GM21717 (cell line): ENCODE data around the gene CDC42EP1.

Experiments used
- ATAC-seq: cut with Tn5 transposase; IDR thresholded peaks from one replicate; pipeline ENCODE4 v1.9.1; 2021; ENCODE audit warnings: mild to moderate bottlenecking, moderate library complexity; ENCODE audit not compliant: unreplicated experiment

CDC42EP1 gene

DNA sequence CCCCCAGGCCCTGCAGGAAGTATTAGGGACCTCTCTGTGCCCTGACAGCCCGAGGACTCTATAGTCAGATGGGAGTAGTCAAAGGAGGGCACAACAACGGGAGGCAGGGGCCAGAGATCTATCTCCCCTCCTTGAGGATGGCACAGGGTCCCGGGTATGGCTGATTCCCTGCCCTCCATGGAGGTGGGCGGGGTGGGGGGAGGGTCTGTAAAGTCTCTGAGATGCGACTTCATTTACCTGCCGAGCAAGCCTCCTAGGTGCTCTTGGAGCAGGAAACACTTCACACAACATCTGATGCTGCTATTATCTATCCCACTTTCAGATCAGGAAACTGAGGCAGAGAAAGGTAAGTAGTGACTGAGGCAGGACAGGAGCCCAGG is 769 bp upstream of the CDC42EP1 start:
- ATAC-seq, result no peak

DNA sequence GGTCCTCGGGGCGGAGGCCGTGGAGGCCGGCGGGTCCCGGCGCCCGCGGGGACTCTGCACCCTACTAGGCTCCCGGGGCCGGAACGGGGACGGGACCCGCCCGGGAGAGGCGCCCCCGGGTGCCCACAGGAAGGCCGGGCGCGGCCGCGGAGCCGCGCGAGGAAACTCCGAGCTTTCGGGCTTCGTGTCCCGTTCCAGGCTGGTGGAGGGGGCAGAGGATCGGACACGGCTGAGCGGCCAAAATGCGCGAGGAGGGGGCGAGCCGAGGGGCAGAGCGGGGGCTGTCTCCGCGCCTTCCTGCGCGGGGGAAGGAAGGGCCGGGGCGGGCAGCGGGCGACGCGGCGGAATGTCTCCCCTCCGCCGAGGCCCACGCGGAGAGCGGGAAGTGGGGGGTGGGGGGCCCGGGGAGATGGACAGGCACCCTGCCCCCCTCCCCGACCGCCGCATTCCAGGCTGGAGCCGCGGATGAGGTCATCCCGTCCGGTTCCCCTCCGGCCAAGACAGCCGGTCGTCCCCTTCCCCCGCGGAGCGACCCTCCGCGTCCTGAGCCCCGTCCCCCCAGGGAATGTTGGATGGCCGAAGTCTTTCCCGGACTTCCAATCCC is 430 bp downstream of the CDC42EP1 start:
- no peak for ATAC-seq

DNA sequence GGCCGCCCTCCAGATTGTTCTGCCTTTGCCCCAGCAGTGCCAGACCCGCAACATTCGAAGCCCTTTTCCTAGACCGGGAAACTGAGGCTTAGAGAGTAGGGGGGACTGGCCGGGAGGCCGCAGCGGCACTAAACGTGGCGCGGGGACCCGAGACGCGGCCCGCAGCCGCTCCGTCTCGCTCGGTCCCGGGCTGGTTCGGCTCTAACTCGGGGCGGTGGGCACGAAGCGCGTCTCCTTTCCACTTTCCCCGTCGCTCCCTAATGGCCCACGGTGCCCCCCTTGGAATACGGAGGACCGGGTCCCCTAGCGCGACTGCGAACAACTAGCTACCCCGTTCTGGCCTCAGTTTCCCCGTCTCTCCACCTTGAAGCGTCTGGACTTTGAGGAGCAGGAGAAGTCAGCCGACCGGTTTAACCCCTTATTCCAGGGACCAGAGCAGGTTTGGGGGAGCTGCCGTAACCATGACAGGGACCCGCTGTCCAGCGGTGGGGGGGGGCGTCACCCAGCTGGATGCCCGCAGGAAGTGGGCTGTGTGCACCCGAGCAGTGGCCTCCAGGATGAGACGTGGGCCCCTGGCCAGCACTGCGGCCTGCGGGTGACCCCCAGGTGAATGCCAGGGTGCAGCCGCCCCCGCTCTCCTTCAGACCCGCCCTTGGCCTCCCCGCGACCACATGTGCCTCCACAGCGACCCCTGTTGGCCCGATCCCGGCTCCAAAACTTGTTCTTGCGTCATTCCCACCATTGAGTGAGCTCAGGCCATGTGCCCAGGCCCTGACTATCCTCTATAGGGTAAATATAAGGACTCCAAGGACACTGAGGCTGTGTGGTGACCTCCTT is 1.1 kb downstream of the CDC42EP1 start:
- no peak for ATAC-seq

DNA sequence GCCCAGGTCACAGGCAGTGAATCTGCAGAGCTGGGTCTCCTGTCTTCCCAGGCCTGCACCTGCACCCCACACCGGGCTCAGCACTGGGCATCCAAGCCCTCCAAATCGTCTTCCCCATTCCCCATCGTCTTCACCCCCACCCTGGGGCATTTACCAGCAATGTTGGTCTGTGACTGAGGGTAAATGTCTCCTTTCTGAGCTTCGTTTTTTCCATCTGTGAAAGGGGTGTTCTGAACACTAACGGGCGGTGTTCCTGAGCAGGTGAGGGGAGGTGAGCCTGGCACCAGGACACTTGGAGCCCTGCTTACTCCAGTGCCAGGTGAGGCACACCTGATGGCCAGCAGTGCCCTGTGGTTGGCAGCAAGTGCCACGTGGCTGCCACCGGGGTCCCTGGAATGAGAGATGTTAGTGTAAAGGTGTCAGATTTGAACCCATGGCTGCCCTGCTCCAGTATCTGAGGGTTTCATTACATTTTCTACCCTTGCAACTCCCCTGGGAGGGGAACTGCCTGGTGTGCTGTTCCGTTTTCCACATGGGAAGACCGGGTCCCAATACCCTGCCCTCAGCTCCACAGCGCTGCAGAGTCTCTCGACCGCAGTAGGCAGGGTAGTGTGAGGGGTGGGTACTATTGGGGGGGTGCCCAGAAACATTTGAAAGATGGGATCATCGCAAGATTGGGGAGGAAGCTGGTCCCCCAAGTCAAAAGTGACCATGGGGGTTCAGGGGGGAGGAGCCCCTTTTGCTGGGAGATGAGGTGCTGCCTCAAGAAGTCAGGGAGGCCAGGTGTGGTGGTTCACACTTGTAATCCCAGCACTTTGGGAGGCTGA is 2.0 kb downstream of the CDC42EP1 start:
- no peak for ATAC-seq

DNA sequence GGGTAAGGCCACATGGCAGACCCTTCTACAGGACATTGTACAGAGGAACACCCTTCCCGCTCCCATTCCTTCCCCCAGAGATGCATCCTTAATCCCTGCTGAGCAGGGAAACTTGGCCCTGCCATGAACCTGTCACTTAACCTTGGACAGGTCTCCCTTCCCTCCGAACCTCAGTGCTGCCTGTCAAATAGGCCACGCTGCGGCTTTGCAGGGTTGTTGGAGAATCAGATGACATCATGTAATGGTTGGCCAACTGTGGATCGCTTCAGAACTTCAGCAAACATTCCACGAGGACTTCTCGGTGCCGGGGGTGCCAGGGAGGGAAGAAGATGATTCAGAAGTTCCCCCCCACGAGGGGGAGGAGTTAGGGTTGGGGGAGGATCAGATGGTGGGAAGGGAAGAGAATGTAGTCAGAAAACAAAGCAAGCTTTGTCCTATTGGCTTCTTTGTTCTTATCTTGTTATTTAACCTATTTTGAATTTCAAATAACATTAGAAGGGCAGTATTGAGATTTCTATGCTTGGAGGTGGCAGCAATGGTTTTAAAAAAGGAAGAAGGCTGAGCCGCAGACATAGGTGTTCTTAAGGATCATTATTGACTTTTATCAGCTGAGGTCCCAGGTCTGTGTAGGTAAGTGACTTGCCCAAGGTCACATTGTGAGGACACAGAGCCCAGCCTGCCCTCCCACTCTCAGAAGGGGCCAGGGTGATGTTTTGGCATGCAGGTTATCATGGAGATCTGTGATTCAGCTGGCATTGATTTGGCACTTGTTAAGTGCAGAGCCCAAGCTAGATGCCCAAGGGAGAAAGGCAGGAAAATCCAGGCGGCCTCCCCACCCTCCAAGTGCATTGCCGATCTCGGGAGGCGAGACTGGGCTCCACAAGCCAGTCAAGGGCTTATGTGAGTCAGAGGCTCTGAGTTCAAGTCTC is 3.1 kb downstream of the CDC42EP1 start:
- no peak for ATAC-seq

DNA sequence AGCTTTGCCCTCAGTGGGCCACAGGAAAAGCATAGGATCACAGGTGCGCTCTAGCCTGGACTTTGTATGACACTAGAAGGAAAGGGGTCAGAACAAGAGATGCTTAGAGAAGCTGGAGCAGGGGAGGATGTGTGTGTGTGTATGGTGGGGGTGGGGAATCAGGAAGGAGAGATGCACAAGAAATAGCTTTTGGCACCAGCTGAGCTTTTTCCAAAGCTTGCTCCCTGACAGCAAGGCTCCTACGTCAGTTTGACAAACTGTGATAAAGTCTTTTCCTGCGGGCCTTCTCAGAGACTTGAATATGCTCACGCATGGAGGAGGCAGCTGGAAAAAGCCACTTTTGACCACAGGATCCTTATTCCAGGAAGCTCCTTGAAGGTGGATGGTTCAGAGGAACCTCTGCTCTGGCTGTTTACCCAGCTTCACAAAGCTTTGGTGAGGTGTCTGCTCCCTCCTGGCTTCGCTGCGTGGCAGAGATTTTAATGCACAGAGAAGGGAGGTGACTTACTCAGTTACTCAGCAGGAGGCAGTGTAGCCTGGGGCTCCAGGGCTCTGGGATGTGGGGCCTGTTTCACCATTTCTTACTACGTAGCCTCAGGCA is 3.9 kb downstream of the CDC42EP1 start:
- ATAC-seq, result no peak

DNA sequence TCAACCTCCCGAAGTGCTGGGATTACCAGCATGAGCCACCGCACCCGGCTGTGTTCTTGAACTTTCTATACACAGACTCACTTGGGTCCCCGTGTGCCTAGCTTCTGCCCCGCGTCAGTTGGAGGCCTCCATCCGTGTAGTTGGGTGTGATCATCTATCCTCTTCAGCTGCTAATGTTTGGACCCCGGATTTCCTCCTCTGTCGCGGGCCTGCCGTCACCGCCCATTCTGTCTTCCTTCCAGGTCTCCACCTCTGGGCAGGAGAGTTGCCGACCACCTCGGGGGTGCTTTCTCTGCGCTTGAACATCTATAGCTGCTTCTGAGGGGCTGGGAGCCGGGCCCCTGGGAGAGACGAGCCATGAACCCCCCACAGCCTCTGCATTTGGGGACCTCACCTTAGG is 5.5 kb downstream of the CDC42EP1 start:
- no peak for ATAC-seq

DNA sequence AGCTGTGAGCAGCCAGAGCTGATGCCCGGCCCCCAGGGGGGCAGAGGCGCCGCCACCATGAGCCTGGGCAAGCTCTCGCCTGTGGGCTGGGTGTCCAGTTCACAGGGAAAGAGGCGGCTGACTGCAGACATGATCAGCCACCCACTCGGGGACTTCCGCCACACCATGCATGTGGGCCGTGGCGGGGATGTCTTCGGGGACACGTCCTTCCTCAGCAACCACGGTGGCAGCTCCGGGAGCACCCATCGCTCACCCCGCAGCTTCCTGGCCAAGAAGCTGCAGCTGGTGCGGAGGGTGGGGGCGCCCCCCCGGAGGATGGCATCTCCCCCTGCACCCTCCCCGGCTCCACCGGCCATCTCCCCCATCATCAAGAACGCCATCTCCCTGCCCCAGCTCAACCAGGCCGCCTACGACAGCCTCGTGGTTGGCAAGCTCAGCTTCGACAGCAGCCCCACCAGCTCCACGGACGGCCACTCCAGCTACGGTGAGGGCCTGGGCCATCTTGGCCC is 6.1 kb downstream of the CDC42EP1 start:
- no peak for ATAC-seq

DNA sequence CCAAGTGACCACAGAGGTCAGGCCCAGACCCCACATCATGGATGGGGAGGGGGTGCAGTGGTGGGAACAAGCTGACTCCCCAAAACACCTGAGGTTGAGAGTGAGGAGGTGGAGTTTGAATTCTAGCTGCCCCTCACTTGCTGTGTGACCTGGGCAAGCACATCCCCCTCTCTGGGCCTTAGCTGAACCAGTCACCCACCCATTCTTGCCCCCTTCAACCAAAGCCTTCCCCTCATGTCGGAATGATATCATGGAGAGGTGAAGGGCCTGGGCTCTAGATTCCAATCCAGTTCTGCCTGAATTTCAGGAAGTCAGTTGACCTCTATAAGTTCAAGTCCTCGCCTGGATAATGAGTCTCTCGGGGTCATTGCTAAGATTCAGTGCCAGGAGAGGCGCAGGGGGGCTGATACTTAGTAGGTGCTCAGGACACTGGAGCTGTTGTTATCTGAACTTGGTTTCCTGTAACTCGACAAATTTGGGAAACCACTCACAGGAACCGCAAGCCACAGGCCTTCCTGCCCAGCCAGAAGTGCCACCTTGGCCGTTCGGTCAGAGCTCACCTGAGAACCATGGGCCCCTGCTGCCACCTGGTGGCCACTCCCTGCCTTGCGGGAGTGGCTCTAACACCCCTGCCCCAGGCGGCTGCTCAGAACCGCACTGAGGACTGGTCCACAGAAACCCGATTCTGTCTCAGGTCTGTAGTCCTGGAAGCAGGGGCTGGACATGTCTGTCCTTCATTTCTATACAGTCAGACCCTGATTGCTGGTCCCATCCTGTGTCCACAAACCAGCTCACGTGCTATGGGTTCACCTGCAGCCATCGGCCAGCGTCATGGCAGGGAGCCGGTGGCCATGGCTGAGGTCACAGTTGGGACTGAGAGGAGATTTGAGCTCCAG is 6.9 kb downstream of the CDC42EP1 start:
- peak; percentile 60 for ATAC-seq

DNA sequence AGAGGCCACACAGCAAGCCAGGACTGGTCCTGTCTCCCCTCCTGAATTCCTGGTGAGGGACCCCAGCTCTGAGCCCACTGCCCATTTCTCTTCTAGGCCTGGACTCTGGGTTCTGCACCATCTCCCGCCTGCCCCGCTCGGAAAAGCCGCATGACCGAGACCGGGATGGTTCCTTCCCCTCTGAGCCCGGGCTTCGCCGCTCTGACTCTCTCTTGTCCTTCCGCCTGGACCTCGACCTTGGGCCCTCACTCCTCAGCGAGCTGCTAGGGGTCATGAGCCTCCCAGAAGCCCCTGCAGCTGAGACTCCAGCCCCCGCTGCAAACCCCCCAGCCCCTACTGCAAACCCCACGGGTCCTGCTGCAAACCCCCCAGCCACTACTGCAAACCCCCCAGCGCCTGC is 7.7 kb downstream of the CDC42EP1 start:
- no peak for ATAC-seq

DNA sequence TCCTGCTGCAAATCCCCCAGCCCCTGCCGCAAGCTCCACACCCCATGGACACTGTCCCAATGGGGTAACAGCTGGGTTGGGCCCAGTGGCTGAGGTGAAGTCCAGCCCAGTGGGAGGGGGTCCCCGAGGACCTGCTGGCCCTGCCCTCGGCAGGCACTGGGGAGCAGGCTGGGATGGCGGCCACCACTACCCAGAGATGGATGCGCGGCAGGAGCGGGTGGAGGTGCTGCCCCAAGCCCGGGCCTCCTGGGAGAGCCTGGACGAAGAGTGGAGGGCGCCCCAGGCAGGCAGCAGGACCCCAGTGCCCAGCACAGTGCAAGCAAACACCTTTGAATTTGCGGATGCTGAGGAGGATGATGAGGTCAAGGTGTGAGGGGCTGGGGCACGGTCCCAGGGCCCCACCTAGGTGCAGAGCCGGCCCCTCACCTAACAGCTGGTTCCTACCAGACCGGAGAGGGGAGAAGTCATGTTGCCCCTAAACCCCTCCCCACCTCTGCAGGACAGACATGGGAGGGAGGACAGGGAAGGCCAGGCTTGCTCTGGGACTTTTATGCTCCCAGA is 8.2 kb downstream of the CDC42EP1 start:
- no peak for ATAC-seq

DNA sequence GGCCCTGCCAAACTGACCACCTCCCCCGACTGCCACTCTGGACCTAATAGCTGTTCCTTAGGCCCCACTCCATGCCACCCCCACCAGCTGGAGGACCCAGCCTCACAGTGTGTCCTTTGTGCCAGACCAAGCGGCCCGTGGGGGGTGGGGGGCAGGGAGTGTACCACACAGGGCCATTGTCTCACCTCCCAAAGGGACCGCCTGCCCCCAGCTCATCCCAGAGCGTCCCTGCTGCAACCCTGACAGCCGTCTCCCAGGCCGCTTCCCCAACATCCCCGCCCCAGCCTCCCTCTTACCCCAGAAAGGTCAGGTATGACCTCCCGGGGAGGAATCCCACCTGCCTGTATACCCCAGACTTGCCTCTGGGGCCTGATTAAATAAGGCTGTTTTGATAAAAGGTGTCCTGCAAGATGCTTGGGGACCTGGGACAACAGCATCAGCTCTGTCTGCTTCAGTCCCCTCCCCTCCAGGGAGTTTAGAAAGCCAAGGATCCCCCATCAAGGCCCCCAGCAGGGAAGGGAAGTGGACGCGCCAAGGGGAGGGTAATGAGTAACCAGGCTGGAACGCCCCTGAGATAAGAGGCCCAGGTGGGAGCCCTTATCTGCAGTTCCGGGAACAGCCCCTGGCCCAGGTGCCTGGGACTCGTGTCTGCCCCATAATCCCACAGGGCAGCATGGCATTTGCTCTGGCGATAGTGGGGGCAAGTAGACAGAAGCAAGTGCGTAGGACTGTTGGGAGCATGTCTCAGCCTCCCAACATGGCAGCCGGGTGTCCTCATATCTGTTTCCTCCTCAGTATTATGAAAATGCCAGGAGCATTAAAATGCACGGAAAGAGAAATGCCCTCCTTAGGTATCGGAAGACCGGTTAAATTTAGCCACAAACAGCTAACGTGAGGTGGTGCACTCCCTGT is 9.0 kb downstream of the CDC42EP1 start:
- no peak for ATAC-seq

DNA sequence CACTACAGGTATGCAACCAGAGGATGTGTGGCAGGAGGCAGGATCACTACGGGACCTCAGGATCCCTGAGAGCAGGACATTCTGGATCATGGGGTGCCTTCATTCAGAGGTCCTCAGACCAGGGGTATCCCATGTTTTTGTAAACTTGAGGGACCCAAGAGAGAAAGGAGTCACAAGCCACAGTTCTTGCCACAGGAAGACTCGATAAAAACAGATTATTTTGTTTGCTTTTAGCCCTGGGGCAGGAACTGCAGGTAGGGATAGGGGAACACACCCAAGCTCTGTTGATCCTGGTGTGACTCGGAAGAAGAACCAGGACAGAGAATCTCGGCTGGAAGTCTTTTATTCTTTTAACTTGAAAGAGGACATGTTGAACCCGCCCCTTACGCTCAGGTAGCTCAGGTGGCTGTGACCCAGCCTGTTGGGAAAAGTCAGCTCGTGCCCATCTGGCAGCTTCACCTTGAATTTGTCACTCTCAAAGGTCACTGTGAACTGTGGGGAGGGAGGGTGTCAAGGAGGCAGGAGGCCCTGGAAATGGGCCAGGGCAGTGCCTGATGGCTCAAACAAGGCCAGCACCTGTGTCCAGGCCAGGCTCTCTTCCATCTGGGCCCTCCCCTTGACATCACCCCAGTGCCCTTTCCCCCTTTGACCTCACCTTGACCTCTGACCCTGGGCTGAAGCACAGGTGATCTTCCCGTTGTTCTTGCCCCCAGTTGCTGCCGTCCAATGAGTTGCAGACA is 9.8 kb downstream of the CDC42EP1 start:
- ATAC-seq, result no peak

DNA sequence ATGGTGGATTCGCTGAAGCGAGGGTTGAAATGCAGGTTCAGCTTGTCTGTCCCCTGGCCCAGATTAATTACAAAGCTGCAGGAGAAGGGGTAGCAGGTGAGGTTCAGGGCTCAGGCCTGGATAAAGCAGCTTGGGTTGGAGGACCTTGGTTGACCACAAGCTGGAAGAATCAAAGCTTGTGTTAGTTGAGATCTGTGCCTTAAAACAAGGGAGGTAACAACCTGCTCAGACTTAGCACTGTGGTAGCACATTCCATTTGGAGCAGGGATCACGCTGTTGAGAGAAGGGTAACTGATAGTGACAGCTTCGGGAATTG is 10.3 kb downstream of the CDC42EP1 start:
- ATAC-seq, result no peak

DNA sequence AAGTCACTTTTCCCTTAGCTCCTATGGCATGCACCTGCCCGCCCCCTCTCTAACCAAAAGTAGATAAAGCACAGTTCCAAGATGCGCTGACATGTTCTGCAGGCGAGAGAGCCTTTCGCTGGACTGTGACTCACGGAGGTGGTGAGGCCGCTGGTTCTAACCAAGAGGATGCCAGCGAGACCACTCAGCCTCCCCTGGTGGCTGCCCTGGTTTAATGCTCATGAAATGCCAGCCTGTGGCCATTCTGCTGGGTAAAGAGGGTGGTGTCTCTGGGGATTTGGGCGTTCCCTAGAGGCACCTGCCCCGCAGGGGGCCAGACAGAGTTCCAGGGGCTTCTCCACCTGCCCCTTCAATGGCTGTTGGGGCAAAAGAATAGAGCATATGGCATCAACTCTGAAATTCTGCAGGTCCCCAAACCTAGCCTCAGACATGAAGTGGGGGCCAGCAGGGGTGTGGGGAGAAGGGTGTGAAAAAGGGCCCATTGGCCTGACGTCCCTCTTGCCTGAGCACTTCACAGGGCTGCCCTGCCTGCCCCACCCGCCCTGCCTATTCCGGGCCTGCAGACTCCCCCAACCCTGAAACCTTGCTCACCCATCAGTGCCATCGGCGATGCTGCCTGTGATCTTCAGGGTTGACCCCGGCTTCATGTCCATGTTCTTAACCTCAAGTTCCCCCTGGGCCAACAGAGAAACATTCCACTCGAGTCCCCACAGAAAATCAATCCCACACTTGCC is 11.1 kb downstream of the CDC42EP1 start:
- no peak for ATAC-seq

DNA sequence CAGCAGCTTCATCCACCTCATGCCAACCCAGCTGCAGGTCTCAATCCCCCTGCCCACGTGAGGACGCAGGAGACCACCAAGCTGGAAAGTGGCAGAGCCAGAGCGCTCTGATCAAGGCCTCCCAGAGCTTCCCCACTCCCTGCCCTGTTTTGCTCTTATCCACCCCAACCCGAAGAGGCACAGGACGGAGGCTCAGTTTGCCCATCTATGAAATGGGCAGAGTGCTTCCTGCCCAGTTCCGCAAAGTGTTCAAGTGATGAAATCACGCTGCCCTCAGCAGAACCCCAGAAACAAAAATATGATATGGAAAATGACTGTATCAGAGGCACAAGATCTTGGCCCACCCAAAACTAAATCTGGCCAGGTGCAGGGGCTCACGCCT is 11.7 kb downstream of the CDC42EP1 start:
- no peak for ATAC-seq
